Measurements from ENCODE around the gene KATNB1.
A peak's percentile ranks its signal among the peaks of the same experiment; 100 is the strongest.

Gene KATNB1

DNA sequence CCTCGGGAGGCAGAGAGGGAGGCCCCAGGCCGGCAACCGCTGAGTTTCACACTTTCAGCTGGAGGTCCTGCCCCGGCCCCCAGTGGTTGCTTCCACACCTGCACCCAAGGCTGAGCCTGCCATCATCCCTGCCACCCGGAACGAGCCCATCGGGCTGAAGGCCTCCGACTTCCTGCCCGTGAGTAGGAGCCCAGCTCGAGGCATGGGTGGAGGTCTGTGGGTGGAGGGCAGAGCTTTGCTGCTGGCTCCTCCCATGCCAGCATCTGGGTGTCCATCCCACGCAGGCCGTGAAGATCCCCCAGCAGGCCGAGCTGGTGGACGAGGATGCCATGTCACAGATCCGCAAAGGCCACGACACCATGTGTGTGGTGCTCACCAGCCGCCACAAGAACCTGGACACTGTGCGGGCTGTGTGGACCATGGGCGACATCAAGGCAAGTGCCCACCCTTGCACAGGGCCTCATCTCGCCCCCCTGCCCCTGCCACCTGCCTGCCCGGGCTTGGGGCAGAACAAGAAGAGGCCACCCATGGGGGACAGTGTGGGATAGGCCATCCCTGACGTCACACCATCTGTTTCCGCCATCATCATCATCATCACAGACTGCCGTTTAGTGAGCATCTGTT, 19.6 kb downstream of the KATNB1 start:
- no peak for DNase-seq (ENCODE audit: low read depth in 2 of 3, low spot score in 2 of 3)

DNA sequence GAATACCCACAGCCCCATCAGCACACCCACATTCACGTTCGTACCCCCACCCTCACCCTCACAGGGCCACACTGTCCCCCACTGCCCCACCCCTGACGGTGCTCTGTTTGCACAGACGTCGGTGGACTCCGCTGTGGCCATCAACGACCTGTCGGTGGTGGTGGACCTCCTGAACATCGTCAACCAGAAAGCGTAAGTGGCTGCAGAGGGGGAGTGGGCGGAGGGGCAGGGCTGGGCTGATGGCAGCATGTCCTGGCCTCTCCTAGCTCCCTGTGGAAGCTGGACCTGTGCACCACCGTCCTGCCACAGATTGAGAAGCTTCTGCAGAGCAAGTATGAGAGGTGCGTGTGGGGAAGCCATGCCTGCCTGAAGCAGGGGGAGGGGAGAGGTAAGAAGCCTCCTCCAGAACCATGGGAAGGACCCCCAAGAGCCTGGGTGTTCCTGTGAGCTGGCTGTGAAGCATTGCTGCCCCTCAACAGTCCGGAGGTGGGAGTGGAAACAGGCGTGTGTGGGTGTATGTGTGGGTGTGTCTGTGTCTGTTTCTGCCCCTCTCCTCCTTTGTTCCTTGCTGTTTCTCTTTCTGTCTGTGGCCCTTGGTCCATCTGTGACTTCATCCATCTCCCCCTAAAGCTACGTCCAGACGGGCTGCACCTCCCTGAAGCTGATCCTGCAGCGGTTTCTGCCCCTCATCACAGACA, 20.3 kb downstream of the KATNB1 start:
- DNase-seq (ENCODE audit: low read depth in 2 of 3, low spot score in 2 of 3): no peak

DNA sequence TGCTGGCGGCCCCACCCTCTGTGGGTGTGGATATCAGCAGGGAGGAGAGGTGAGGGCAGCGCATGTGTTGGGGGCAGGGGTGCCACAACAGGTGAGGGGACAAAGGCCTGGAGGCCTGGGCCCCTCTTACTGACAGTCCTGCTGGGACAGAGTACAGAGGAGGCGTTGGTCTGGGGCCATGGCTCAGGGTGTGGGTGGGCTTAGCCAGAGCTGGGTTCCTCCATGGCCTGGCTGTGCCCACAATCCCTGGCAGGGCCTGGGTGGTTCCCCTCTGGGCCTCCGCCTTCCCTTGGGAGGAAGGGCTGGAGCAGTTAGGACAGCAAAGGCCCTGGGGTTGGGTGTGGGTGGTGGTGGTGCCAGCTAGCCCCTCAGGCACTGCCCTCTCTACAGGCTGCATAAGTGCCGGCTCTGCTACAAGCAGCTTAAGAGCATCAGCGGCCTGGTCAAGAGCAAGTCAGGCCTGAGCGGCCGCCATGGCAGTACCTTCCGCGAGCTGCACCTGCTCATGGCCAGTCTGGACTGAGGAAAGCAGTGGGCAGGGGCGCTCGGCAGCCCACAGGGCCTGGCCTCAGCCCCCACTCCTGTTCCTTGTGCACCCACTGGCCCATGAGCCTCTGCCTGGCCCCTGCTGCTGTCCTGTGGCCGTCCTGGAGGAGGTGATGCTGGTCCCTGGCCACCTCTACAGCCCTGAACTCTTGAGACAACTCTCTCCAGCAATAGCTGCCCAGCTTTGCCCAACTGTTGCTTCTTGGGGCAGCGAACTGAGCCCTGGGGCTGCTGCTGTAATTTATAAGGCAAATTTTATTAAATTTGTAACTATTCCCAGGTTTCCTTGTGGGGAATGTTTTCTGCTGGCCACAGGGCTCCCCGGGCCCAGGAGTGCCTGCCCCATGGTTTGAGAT, 21.1 kb downstream of the KATNB1 start:
- no peak for DNase-seq (ENCODE audit: low read depth in 2 of 3, low spot score in 2 of 3)

DNA sequence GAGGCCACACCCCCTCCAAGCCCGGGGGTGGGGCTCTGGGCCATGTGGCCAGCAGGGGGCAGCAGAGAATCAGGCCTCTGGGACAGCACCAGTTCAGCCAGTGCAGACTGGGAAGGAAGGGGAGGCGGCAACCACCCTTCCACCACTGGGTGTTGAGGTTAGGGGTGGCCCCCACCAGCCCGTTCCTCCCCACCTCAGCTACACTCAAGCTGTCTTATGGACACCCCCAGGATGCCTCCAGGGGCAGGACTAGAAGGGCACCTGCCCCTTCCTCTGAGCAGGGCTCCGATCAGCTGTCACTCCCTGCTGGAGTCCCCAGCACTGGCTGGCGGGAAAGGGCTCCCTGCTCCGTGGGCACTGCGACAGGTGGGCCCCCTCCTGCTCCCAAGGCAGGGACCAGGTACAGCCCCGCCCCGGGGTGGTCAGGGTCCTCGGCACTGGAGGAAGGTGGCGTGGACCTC, 21.8 kb downstream of the KATNB1 start:
- peak; percentile 73 to 95 (median 88) for DNase-seq (ENCODE audit: low read depth in 2 of 3, low spot score in 2 of 3)

DNA sequence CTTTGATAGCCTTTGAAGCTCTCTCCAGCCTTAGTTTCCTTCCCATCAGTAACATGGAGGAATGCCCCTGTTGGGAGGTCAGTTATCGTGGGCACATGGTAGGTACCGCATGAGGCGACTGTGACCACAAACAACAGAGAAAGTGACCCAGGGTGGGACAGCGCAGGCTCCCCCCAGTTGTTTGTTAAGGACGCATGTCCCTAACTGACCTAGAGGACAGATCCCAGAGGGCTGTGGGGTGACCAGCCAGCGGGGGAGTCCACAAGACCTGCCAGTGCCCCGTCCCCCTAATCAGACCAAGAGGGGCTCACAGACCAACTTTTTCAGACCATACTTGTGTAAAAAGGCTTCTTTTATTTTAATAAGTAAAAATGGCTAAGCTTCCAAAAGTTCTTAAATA, 22.3 kb downstream of the KATNB1 start:
- no peak for DNase-seq (ENCODE audit: low read depth in 2 of 3, low spot score in 2 of 3)

DNA sequence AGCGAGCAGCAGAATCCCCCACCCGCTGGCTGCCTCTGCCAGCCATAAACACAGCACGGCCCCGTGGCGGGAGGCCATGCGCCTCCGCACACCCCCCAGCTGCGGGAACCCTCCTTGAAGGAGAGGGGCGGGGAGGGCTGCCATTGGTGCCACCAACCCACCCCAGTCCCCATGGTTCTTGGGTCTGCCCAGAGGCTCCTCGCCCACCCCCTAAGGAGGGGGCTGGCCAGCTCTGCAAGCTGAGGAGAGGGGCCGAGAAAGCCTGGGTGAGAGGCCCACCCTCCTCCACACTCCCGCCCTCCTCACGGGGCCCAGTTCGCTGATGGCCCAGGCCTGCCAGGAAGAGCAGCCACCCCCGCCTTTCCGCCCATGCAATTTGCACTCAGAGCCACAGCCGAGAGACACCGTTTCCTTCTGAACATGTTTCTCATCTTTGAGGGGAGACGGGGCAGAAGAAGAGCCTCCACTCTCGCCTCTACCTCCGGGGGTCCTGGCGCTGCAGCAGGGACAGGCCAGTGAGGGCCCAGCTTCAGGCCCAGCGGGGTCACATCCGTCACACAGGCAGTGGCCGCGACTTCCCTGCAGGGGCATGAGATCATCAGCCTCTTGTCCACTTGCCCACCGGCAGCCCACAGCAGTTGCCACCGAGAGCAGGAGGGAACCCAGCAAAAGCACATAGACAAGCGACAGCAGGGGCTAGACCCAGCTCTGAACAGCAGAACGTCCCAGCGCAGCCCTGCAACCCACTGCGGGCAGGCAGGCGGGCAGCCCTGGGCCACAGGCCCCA, 23.0 kb downstream of the KATNB1 start:
- no peak for DNase-seq (ENCODE audit: low read depth in 2 of 3, low spot score in 2 of 3)

DNA sequence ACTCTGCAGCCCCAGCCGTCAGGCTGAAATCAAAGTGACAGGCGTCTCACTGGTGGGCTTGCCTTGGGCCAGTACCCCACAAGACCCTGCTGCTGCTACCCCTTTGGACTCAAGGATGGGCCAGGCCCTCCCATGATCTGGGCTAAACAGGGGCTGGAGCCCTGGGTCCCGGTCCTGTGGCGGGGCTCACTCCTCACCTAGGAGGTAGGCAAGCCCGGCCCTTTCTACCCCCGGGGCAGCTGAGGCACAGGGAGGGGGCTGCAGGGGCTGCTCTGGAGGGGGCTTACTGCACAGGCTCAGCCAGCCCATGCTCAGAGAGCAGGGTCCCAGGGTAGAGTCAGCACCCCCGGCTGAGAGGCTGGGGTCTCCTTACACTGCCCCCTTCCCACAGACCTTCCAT, 23.6 kb downstream of the KATNB1 start:
- no peak for DNase-seq (ENCODE audit: low read depth in 2 of 3, low spot score in 2 of 3)

DNA sequence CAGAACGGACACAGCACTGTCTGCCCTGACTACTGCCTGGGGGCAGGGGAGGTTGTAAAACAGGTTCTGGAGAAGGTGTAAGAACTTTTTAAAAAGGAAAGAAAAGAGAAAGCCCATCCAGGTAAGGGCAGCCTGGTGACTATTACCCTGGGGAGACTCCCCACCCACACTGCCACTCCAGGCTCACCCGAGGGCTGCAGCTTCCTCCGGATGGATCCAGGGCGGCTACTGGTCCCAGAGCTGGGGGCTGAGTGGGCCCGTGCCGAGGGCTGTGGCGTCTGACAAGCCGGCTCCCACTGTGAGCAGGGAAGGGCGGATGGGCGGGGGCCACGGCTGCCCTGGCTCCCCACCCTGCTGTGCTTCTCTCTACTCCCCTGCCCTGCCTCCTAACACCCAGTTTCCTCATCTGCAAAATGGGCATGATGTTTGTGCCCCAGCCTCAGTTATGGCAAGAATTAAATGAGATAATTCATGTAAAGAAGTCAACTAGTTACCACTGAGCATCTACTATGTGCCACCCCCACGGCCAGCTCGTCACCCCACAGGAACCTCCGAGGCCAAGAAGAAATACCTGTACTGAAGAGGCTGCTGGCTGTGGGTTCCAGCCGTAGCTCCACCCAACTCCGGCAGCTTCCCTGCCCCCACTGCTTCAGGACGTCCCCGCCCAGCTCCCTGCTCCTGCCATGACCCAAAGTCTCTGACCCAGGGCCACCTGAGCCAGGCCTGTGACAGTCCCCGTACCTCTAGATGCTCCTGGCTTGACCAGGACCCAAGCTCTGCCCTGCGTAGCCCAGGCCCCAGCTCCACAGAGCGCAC, 24.2 kb downstream of the KATNB1 start:
- no peak for DNase-seq (ENCODE audit: low read depth in 2 of 3, low spot score in 2 of 3)

DNA sequence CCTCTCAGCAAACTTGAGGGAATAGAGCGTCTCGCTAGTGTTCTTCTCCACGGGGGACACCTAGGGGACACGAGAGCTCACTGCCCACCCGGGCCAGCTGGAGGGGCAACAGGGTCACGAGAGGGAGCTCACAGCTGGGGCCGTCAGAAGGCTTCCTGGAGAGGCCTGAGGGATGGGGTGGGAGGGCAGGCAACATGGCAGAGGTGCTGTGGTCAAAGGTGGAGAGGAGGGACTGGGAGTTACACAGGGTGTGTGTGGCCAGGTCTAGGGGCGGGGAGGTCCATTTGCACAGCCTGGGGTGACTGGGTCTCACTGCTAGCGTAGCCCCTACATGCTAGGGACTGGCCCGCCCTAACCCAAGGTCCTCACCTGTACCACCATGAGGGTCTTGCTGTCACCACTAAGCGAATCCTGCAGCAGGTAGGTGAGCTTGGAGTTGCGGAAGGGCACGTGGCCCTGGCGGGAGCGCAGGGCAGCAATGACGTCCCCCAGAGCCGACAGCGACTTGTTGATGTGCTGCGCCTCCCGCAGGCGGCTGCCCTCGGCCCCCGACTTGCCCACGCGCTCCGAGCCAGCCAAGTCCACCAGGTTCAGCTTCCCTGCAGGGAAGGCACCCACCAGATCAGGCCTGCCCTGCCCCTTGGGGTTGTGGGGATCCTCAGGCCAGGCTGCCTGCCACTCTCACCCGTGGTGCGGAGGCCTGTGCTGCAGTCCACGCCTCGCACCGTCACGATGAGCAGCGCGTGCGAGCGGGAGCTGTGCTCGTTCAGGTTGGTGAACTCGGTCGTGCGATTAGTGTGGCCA, 25.0 kb downstream of the KATNB1 start:
- no peak for DNase-seq (ENCODE audit: low read depth in 2 of 3, low spot score in 2 of 3)

DNA sequence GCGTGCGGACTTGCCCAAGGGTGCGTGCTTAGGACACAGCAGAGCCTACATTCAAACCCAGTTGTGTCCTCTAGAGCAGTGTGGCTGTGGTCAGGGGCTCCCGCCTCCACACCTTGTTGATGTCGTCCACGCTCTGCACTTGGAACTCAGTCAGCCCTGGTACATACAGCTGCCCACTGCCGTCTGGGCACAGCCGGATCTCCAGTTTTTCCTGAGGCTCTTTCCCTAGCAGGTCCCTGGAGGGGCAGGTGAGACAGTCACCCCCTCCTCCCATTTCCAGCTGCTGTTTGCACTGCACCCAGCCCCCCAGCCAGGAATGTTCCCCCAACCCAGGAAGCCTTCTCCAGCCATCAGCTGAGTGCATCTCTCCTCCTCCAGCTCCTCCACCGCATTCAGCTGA, 25.7 kb downstream of the KATNB1 start:
- DNase-seq (ENCODE audit: low read depth in 2 of 3, low spot score in 2 of 3): no peak

DNA sequence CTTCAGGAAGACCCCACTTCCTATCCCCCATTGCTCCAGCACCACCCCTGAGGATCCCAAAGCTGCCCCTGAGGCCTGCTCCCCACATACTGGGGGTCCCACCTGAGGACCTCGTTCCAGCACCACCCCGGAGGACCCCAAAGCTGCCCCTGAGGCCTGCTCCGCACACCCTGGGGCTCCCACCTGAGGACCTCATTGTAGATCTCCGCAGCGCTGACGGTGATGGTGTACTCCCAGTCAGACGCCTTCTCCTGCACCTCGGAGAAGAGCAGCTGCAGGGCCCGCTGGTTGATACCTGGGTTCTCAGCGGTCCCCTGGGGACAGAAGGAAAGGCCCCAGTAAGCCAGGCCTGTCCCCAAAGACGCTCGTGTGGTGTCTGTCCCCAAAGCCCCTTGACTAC, 26.4 kb downstream of the KATNB1 start:
- DNase-seq (ENCODE audit: low read depth in 2 of 3, low spot score in 2 of 3): no peak

DNA sequence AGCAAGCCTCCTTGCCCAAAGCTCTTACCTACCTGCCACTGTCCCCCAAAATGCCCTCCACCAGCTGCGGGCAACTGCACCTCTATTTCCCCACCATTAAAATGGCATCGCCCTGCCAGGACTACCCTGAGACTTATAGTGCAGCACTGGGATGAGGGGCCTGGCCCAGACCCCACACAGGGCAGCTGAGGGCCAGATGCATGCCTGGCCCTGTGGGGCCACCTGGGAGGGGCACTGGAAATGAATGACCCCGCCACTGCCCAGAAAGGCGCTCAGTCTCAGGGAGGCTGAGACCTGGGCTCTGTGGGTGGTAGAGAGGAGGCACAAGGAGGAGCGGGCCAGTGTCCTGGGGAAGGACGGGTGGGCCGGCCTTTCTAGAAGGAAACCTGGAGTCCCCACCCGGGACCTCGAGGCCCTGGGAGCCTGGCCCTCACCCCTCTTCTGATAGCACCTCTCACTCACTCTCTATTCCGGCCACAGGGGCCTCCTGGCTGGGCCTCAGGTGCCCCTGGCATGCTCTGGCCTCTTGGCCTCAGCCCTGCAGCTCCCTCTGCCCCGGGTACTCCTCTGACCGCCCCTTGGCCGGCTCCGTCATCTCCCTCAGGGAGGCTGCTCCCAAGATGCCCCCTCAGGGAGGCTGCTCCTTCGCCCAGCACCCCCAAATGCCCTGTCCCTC, 26.9 kb downstream of the KATNB1 start:
- no peak for DNase-seq (ENCODE audit: low read depth in 2 of 3, low spot score in 2 of 3)

DNA sequence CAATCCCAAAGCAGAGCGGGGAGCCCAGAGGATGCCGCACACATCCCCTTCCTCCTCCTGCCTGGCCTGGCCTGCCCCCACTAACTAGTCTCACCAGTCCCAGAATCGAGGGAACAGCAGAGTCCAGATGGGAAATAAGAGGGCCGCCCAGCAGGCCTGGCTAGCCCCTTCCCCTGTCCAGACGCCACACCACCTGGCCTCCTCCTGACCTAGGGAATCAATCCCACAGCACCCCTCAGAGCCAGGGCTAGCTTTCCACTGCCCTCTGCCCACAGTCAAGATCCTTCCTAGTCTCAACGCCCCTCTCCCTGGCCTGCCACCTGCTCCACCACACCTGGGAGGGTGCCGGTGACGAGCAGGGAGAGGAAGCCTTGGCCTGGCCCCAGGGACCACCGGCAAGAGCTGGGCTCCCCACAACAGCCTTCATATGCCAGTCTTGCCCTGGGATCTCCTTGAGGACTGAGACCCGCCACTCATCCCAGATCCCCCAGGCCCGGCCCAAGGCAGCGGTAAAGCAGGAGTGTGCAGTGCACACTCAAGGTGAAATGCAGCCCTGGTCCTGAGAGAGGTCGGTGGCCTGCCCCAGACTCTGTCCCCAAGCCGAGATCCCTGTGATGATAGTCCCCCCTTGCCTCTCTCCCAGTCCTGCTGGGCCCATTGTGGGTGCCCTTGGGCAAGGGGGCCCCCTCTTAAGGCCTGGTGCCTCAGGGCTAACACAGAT, 27.9 kb downstream of the KATNB1 start:
- no peak for DNase-seq (ENCODE audit: low read depth in 2 of 3, low spot score in 2 of 3)

DNA sequence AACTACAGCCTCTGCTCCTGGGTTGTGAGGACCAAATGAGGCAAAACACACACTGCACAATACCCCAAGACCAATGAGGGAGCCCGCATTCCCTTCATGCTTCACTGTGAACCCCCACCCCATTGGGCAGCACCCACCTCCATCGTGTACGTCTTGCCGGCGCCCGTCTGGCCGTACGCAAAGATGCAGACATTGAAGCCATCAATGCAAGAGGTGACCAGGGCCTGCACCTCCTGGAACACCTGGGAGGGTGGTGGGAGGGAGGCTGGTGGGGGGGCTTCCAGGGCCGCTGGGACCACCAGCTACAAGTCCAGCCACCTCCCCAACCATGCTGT, 28.4 kb downstream of the KATNB1 start:
- DNase-seq (ENCODE audit: low read depth in 2 of 3, low spot score in 2 of 3): no peak

DNA sequence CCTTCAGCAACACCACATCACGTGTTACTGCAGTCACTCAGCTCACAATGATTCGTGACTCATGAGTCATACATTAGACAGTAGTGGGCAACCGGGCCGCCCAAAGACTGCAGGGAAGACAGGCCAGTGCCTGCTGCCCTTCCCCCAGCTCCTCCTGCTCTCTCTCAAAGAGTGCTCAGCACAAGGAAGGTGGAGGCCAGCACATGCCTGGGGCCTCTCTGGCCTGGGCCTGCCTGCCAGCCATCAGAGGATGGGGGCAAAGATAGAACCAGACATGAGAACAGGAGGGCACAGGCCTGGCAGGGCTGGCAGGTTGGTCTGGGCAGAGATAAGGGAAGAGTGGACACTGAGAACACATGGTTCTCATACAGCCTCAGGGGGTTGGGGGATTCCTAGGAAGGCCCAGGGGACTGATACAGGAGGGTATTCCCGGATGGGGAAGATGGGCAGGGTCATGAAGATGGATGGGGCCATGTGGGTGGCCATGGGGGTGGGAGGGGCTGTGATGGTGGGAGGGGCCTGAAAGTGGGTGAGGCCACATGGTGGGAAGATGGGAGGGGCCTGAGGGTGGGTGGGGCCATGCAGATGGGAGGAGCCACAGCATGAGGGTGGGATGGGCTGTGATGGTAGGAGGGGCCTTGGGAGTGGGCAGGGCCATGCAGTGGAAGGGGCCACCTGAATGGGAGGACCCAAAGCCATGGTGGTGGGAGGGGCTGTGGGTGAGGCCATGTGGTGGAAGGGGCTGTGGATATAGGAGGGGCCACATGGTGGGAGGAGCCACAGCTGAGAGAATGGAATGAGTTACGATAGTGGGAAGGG, 29.0 kb downstream of the KATNB1 start:
- DNase-seq (ENCODE audit: low read depth in 2 of 3, low spot score in 2 of 3): peak in 1 of 3 experiments; percentile 10

DNA sequence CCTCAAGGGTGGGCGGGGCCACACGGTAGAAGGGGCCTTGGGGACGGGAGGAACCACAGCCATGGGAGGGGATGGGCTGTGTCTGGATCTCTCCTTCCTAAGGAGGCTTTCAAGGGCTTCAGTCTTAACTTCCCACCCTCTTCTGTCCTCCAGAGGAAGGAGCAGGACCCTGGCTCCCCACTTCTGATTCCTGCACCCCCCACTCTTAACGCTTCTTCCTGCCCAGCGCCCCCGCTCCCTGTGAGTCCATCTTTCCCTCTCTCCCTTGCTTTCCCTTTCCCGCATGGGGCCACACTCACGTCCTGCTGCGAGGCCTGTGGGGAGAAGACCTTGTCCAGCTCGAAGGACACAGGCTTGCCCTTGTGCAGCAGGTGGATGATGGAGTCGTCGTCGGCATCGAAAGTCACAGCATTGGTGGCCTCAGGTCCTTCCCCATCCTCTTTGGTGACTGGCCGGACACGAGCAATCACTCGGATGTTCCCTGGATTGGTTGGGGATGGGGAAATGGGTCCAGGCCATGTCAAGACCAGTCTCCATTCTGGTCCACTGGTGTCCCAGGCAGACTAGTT, 29.7 kb downstream of the KATNB1 start:
- no peak for DNase-seq (ENCODE audit: low read depth in 2 of 3, low spot score in 2 of 3)

DNA sequence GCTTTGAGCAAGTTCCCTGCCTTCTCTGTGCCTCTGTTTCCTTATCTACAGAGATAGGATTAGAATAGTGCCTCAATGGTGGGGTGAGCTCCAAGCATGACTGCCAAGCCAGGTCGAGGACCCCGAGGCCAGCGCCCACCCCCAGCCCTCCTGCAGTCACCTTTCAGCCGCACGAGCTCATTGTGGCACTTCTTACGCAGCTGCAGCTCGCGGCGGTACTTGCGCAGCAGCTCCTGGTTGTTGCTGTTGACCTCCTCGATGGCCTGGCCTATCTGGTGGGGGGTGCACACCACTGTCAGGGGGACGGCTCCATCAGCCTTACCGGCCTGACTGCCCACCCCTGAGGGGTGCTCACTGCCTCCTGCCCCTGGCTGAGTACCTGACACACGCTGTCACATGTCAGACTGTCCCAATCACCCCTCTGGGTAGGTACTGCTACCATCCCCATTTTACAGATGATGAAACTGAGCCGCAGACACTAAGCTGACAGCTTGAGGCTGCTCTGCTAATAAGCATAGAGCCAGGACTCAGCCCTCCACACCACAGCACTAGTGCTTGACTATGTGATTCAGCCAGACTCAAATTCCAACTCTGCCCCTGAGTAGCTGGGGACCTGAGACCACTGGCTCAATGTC, 31.3 kb downstream of the KATNB1 start:
- no peak for DNase-seq (ENCODE audit: low read depth in 2 of 3, low spot score in 2 of 3)
